ENCODE data around the gene APOL2. TPM values are rescaled to one million over a fixed set of nuclear protein-coding genes. Genes with fewer than 3 reads are reported as not detected.
"Not testable (repeated sequence)": the region's sequence is repeated elsewhere in the genome, so short reads cannot be mapped to it uniquely, and the experiment has no call there.

The APOL2 gene
- total RNA-seq, 1 donor from 2014 or later: 38.3 TPM

DNA sequence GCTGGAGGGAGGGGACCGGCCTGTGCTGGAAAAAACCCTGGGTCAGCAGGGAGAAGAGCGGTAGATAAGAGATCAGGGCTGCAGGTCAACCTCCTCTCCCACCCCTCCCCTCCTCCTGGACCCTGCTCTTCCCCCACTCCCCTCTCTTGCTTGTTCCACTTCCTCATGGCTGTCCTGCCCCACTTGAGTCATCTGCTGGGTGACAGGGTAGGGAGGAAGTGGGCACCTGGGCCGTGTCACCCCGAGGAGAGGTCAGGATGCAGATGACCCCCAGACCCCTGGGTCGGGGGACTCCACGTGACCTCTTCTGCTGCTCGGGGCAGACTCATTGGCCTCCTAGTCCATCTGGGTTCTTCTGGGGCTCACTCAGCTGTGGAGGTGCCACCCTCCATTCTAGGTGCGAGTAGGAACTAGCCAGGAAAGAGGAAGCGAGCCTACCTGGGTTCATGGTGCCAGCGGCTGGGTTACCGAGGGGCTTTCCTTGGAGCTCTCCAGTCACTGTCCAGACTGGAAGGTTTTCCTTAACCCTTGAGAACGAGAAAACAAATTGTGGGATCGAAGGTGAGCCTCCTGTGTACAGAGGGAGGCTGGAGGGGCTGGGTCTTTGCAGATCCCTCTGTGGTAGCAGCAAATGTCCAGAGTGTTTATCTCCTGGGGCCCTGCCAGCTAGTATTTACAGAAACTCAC lies 6.5 kb downstream of the APOL2 start:
- Mint-ChIP-seq H3K27me3 (no peaks in the 10 kb centered on the region), H3K4me1 (peaks cover 41% of the 10 kb centered on the region), H3K36me3 (ENCODE audit: low read depth) (peaks cover 85% of the 10 kb centered on the region), H3K27ac (peak overlapping the region; percentile 32), H3K9me3 (no peaks in the 10 kb centered on the region), H3K4me3 (no peak overlapping the region)
- peak; percentile 52 for ATAC-seq (ENCODE audit: low read depth)
- intact Hi-C loops (cut with micrococcal nuclease): no loop called here
- POLR2A ChIA-PET: no interaction called here
- CTCF ChIA-PET: interaction anchor here (0.7 kb wide), 1 partner anchor 49 kb away, joined by 6 read pairs; no protein-coding TSS in a partner anchor
- no peak for DNase-seq
- TF ChIP-seq CTCF (IDR thresholded peaks at IDR 0.05): no peak

GRCh38 chr22:36231051-36231450 lies 8.3 kb downstream of the APOL2 start:
- DNase-seq; ATAC-seq (ENCODE audit: low read depth); intact Hi-C loops (cut with micrococcal nuclease); H3K27ac Mint-ChIP-seq; POLR2A ChIA-PET; H3K4me3 Mint-ChIP-seq; H3K9me3 Mint-ChIP-seq; CTCF ChIA-PET; H3K27me3 Mint-ChIP-seq: not testable (repeated sequence)
- Mint-ChIP-seq H3K36me3 (ENCODE audit: low read depth) (peaks cover 89% of the 10 kb centered on the region), H3K4me1 (peaks cover 27% of the 10 kb centered on the region)

GRCh38 chr22:36229649-36230048 lies 9.7 kb downstream of the APOL2 start:
- POLR2A ChIA-PET; H3K27me3 Mint-ChIP-seq; DNase-seq; H3K9me3 Mint-ChIP-seq; intact Hi-C loops (cut with micrococcal nuclease); ATAC-seq (ENCODE audit: low read depth); CTCF ChIA-PET; H3K4me3 Mint-ChIP-seq; H3K27ac Mint-ChIP-seq: not testable (repeated sequence)
- peaks cover 81% of the 10 kb centered on the region for H3K36me3 Mint-ChIP-seq (ENCODE audit: low read depth)
- peaks cover 20% of the 10 kb centered on the region for H3K4me1 Mint-ChIP-seq

GRCh38 chr22:36228944-36229343 lies 10.4 kb downstream of the APOL2 start:
- ChIA-PET POLR2A (no interaction called here), CTCF (no interaction called here)
- no peak overlapping the region for H3K4me3 Mint-ChIP-seq
- TF ChIP-seq CTCF (IDR thresholded peaks at IDR 0.05): no peak
- H3K4me1 Mint-ChIP-seq: peaks cover 18% of the 10 kb centered on the region
- H3K27ac Mint-ChIP-seq: no peak overlapping the region
- H3K27me3 Mint-ChIP-seq: no peaks in the 10 kb centered on the region
- intact Hi-C loops (cut with micrococcal nuclease): no loop called here
- peaks cover 80% of the 10 kb centered on the region for H3K36me3 Mint-ChIP-seq (ENCODE audit: low read depth)
- ATAC-seq (ENCODE audit: low read depth): no peak
- H3K9me3 Mint-ChIP-seq: no peaks in the 10 kb centered on the region
- no peak for DNase-seq

GRCh38 chr22:36228369-36228768 lies 11.0 kb downstream of the APOL2 start:
- H3K4me3 Mint-ChIP-seq; CTCF ChIA-PET; H3K27ac Mint-ChIP-seq; H3K27me3 Mint-ChIP-seq; DNase-seq; H3K9me3 Mint-ChIP-seq; intact Hi-C loops (cut with micrococcal nuclease); ATAC-seq (ENCODE audit: low read depth): not testable (repeated sequence)
- peaks cover 14% of the 10 kb centered on the region for H3K4me1 Mint-ChIP-seq
- H3K36me3 Mint-ChIP-seq (ENCODE audit: low read depth): peaks cover 74% of the 10 kb centered on the region
- POLR2A ChIA-PET: interaction anchor here (0.6 kb wide), 1 partner anchor 836 kb away, joined by 6 read pairs; no protein-coding TSS in a partner anchor

DNA sequence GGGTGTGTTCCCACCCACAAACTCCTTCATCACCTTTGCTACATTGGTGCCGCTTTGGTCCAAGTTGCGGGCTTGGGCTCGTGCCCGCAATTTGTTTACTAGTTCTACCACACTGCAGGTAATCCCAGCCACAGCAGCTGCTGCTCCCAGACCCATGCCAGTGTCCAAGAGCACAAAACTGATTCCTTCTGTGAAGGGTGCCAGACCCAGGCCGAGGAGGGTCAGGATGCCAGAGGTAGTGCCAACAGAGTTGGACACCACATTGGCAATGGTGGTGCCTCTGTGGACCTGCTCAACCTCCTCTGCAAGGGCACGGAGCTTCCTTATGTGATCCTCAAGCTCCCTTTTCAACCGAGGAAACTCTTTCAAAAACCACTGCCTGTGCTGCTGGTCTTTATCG lies 11.5 kb downstream of the APOL2 start:
- Mint-ChIP-seq H3K27me3 (no peaks in the 10 kb centered on the region), H3K27ac (no peak overlapping the region), H3K4me1 (peaks cover 8% of the 10 kb centered on the region), H3K4me3 (no peak overlapping the region), H3K36me3 (ENCODE audit: low read depth) (peaks cover 69% of the 10 kb centered on the region), H3K9me3 (no peaks in the 10 kb centered on the region)
- ChIA-PET POLR2A (interaction anchor here (0.6 kb wide), 1 partner anchor 836 kb away, joined by 6 read pairs; no protein-coding TSS in a partner anchor), CTCF (no interaction called here)
- no peak for ATAC-seq (ENCODE audit: low read depth)
- TF ChIP-seq CTCF (IDR thresholded peaks at IDR 0.05): no peak
- no peak for DNase-seq
- intact Hi-C loops (cut with micrococcal nuclease): no loop called here

Data from activated B cell treated with CpG ODN at 0.5 μM for 24 hours (primary cell).